Pulmonary artery endothelial cell (primary cell): ENCODE measurements around the gene SMC5. TPM values are rescaled to one million over a fixed set of nuclear protein-coding genes. Genes with fewer than 3 reads are reported as not detected.

Experiments used
- DNase-seq: peaks from one replicate; pipeline ENCODE4 v3.0.0-alpha.2; 2011; ENCODE audit warnings: low read depth, low spot score
- total RNA-seq: library from RNA; depleted of rRNA; stranded (reverse); fragments of >200 nt; gene quantifications from 2 replicates; pipeline ENCODE4 v1.2.3, GENCODE V29; 2014

SMC5 gene
- total RNA-seq, 1 donor from 2014 or later = 21.3 TPM

- no peak for DNase-seq
These were observed 145.5 kb downstream of the SMC5 start for GRCh38 chr9:70404261-70404660.

Other genes with a start within 250 kb of the SMC5 start
- gene MAMDC2, start 215.1 kb upstream of the SMC5 start, total RNA-seq = 26.4 and 37.7 TPM in 2 replicates
- 37.1 and 50.6 TPM in 2 replicates for gene KLF9, start 155.7 kb downstream of the SMC5 start, total RNA-seq